Ascending aorta (tissue), 2 donors: ENCODE results near the gene ETV2. TPM values are rescaled to one million over a fixed set of nuclear protein-coding genes. Genes with fewer than 3 reads are reported as not detected.
A peak's percentile ranks its signal among the peaks of the same experiment; 100 is the strongest.
"Not testable (repeated sequence)": the region's sequence is repeated elsewhere in the genome, so short reads cannot be mapped to it uniquely, and the experiment has no call there.

ENCODE experiments used
- DNase-seq, 2 donors: peaks; one replicate each; pipeline ENCODE4 v3.0.0-alpha.2; 2019; ENCODE audit warnings: low spot score in 2 of 2
- H3K27ac ChIP-seq, 2 donors: fragments of 200-600 bp; sonication (generic); one replicate each; pipeline ENCODE4 v1.5.1; 2016 to 2017; ENCODE audit warnings: mild to moderate bottlenecking in 1 of 2
- H3K27me3 ChIP-seq: fragments of 200-600 bp; sonication (generic); one replicate; pipeline ENCODE4 v1.5.1; 2017
- H3K36me3 ChIP-seq, 2 donors: fragments of 200-600 bp; sonication (generic); one replicate each; pipeline ENCODE4 v1.5.1; 2016
- H3K4me1 ChIP-seq, 2 donors: fragments of 200-600 bp; sonication (generic); one replicate each; pipeline ENCODE4 v1.5.1; 2016 to 2017; ENCODE audit warnings: mild to moderate bottlenecking in 1 of 2
- H3K4me3 ChIP-seq, 2 donors: fragments of 200-600 bp; sonication (generic); one replicate each; pipeline ENCODE4 v1.5.1; 2016 to 2017; ENCODE audit warnings: mild to moderate bottlenecking in 1 of 2
- H3K9me3 ChIP-seq, 2 donors: fragments of 200-600 bp; sonication (generic); one replicate each; pipeline ENCODE4 v1.5.1; 2016
- intact Hi-C: fragments of 100-400 bp; cut with DNase I; formaldehyde crosslinking; loops from one replicate; pipeline ENCODE4 v1.15.1; 2023
- total RNA-seq: library from RNA; depleted of rRNA; stranded (reverse); fragments of >200 nt; gene quantifications from one replicate; pipeline ENCODE4 v1.1.0, GENCODE V29; 2016
- TF ChIP-seq, protein P1 (sequence below), 3 experiments: fragments of 200-600 bp in 2 of 3; fragments of 450-650 bp in 1 of 3; sonication (generic) in 2 of 3; IDR thresholded peaks; one replicate each; pipeline ENCODE4 v1.5.1; 2016 to 2019; ENCODE audit warnings: antibody characterized with exemption in 3 of 3, mild to moderate bottlenecking in 1 of 3, moderate library complexity in 1 of 3

The ETV2 gene
- 4.8 TPM for total RNA-seq

DNA sequence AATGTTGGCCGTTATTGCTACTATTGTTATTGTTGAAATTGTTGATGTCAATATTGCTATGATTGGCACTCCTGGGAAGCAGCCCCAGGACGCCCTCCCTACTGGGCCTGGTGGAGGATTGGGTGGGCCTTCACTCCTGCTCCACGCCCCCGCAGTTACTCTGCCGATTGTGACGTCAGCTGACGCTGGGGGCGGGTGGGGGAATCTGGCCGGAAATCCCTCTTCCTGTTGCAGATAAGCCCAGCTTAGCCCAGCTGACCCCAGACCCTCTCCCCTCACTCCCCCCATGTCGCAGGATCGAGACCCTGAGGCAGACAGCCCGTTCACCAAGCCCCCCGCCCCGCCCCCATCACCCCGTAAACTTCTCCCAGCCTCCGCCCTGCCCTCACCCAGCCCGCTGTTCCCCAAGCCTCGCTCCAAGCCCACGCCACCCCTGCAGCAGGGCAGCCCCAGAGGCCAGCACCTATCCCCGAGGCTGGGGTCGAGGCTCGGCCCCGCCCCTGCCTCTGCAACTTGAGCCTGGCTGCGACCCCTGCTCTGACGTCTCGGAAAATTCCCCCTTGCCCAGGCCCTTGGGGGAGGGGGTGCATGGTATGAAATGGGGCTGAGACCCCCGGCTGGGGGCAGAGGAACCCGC, at the start of gene ETV2:
TSS of gene ETV2 (plus strand) at position 231 of the 637 bp plus-strand sequence. CDS start 716 bp downstream, outside the sequence.
- intact Hi-C loops, result loop anchor here (5.0 to 10.0 kb wide), 7 partner anchors 94 to 967 kb away; partner anchors contain the start of genes ALKBH6, HSPB6, IGFLR1 and PROSER3
- H3K4me1 ChIP-seq, result peaks cover 0 to 14% of the 10 kb centered on the region in 2 donors
- H3K36me3 ChIP-seq, result peaks cover 14 to 17% of the 10 kb centered on the region in 2 donors
- H3K27ac ChIP-seq, result no peak within 1 kb of the TSS
- no peak for DNase-seq
- no peaks in the 10 kb centered on the region for H3K27me3 ChIP-seq
- H3K4me3 ChIP-seq, result no peak within 1 kb of the TSS
- H3K9me3 ChIP-seq, result no peaks in the 10 kb centered on the region
- TF ChIP-seq, protein P1, sequence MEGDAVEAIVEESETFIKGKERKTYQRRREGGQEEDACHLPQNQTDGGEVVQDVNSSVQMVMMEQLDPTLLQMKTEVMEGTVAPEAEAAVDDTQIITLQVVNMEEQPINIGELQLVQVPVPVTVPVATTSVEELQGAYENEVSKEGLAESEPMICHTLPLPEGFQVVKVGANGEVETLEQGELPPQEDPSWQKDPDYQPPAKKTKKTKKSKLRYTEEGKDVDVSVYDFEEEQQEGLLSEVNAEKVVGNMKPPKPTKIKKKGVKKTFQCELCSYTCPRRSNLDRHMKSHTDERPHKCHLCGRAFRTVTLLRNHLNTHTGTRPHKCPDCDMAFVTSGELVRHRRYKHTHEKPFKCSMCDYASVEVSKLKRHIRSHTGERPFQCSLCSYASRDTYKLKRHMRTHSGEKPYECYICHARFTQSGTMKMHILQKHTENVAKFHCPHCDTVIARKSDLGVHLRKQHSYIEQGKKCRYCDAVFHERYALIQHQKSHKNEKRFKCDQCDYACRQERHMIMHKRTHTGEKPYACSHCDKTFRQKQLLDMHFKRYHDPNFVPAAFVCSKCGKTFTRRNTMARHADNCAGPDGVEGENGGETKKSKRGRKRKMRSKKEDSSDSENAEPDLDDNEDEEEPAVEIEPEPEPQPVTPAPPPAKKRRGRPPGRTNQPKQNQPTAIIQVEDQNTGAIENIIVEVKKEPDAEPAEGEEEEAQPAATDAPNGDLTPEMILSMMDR (IDR thresholded peaks at IDR 0.05), result no peak

- no peak for DNase-seq
- Histone ChIP-seq H3K9me3 (no peaks in the 10 kb centered on the region), H3K4me3 (no peak overlapping the region), H3K27ac (no peak overlapping the region), H3K4me1 (no peaks in the 10 kb centered on the region), H3K27me3 (no peaks in the 10 kb centered on the region), H3K36me3 (no peaks in the 10 kb centered on the region)
- intact Hi-C loops, result no loop called here
- TF ChIP-seq, protein P1 (IDR thresholded peaks at IDR 0.05), result peak in 1 of 3 experiments; percentile 19
These were observed 49.3 kb upstream of the ETV2 start for GRCh38 chr19:35592226-35592625.

DNA sequence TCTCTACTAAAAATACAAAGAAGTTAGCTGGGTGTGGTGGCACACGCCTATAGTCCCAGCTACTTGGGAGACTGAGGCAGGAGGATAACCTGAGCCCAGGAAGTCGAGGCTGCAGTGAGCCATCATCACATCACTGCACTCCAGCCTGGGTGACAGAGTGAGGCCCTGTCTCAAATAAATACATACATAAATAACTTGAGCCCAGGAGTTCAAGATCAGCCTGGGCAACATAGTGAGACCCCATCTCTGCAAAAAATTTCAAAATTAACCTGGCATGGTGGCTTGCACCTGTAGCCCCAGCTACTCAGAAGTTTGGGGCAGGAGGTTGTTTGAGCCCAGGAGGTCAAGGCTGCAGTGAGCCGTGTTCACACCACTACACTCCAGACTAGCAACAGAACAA, 46.5 kb upstream of the ETV2 start:
- H3K36me3 ChIP-seq, H3K4me1 ChIP-seq, H3K27ac ChIP-seq, DNase-seq, H3K9me3 ChIP-seq, H3K4me3 ChIP-seq, intact Hi-C loops, H3K27me3 ChIP-seq: not testable (repeated sequence)

GRCh38 chr19:35595928-35596327, 45.6 kb upstream of the ETV2 start:
- H3K4me1 ChIP-seq, result no peaks in the 10 kb centered on the region
- no peak overlapping the region for H3K4me3 ChIP-seq
- no peak overlapping the region for H3K27ac ChIP-seq
- H3K36me3 ChIP-seq, result no peaks in the 10 kb centered on the region
- intact Hi-C loops, result no loop called here
- H3K27me3 ChIP-seq, result no peaks in the 10 kb centered on the region
- DNase-seq, result no peak
- TF ChIP-seq, protein P1 (IDR thresholded peaks at IDR 0.05), result no peak
- no peaks in the 10 kb centered on the region for H3K9me3 ChIP-seq

DNA sequence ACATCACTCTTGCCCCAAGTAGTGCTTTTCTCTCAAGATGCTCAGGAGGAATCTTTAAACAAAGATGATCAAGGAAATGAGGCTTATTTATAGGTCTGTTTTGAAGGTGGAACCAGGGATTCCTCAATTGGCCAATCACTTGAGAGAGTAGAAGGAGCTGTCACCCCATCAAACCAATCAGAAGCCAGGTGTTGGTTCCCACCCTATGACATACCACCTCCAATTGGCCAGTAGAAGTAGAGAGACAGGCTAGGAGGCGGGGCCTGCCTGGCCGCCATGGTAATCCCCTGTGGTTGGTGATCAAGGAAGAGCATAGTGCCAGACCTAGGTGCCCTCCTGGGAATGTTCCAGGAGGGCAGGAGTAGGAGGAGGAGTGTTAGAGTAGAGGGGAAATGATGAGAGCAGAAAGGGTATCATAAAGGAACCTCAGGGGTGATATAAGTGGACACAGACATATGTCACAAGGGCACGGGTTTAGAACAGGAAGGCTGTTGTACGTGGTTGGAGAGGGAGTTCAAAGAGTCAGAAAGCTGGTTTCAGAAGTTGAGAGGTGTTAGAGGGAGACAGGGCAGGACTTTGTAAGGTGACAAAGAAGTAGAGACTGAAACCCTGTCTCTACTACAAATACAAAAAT, 45.1 kb upstream of the ETV2 start:
- intact Hi-C loops, result no loop called here

GRCh38 chr19:35601971-35602370, 39.6 kb upstream of the ETV2 start:
- Histone ChIP-seq H3K4me3 (no peak overlapping the region), H3K27me3 (no peaks in the 10 kb centered on the region), H3K4me1 (no peaks in the 10 kb centered on the region), H3K9me3 (no peaks in the 10 kb centered on the region), H3K36me3 (no peaks in the 10 kb centered on the region), H3K27ac (no peak overlapping the region)
- intact Hi-C loops, result no loop called here
- TF ChIP-seq, protein P1 (IDR thresholded peaks at IDR 0.05), result no peak
- no peak for DNase-seq

More for the DNA sequence above, 45.1 kb upstream of the ETV2 start:
- TF ChIP-seq, protein P1 (IDR thresholded peaks at IDR 0.05), result no peak
- Histone ChIP-seq H3K27ac (no peak overlapping the region), H3K36me3 (no peaks in the 10 kb centered on the region), H3K27me3 (no peaks in the 10 kb centered on the region), H3K4me1 (no peaks in the 10 kb centered on the region), H3K4me3 (no peak overlapping the region), H3K9me3 (no peaks in the 10 kb centered on the region)
- DNase-seq, result no peak

DNA sequence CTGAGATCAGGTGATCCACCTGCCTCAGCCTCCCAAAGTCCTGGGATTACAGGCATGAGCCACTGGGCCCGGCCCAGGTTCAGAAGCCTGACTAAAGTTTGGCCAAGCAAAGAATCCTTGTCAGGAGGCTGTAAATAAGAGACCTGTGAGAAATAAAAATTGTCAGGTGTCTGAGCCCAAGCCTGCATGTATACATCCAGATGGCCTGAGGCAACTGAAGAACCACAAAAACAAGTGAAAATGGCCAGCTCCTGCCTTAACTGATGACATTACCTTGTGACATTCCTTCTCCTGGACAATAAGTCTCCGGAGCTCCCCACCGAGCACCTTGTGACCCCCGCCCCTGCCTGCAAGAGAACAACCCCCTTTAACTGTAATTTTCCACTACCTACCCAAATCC, 37.1 kb upstream of the ETV2 start:
- not testable (repeated sequence) for DNase-seq

GRCh38 chr19:35607170-35607569, 34.4 kb upstream of the ETV2 start:
- not testable (repeated sequence) for H3K9me3 ChIP-seq

More for the DNA sequence above, 37.1 kb upstream of the ETV2 start:
- H3K36me3 ChIP-seq, H3K4me3 ChIP-seq, H3K27ac ChIP-seq, H3K9me3 ChIP-seq, H3K27me3 ChIP-seq, intact Hi-C loops, H3K4me1 ChIP-seq: not testable (repeated sequence)

More at GRCh38 chr19:35607170-35607569, 34.4 kb upstream of the ETV2 start:
- H3K4me1 ChIP-seq, H3K27ac ChIP-seq, H3K4me3 ChIP-seq, DNase-seq, H3K36me3 ChIP-seq, intact Hi-C loops, H3K27me3 ChIP-seq: not testable (repeated sequence)
